HepG2 (cell line): Measurements from ENCODE around the gene MFSD2B. TPM values are rescaled to one million over a fixed set of nuclear protein-coding genes. Genes with fewer than 3 reads are reported as not detected.

Experiments used
- CCDC6 ChIP-seq: sonication (generic); formaldehyde crosslinking; IDR thresholded peaks from 2 replicates; pipeline ENCODE4 v1.8.1; 2022; ENCODE audit warnings: mild to moderate bottlenecking, missing genetic modification reagents, moderate library complexity
- FOXC1 ChIP-seq: sonication (generic); formaldehyde crosslinking; IDR thresholded peaks from 2 replicates; pipeline ENCODE4 v1.8.0; 2022; ENCODE audit warnings: mild to moderate bottlenecking, missing genetic modification reagents, borderline replicate concordance
- FOXK1 ChIP-seq: sonication (generic); formaldehyde crosslinking; IDR thresholded peaks from 2 replicates; pipeline ENCODE4 v1.4.0; 2020; ENCODE audit warnings: low read depth, missing genetic modification reagents, borderline replicate concordance
- FUBP1 ChIP-seq: sonication (generic); formaldehyde crosslinking; IDR thresholded peaks from 2 replicates; pipeline ENCODE4 v1.5.1; 2020; ENCODE audit warnings: missing genetic modification reagents, mild to moderate bottlenecking, borderline replicate concordance
- GPBP1L1 ChIP-seq: sonication (generic); formaldehyde crosslinking; IDR thresholded peaks from 2 replicates; pipeline ENCODE4 v1.5.0; 2020; ENCODE audit warnings: mild to moderate bottlenecking, missing genetic modification reagents
- GTF2F1 ChIP-seq: fragments of 150-350 bp; IDR thresholded peaks from 2 replicates; pipeline ENCODE4 v1.6.1; 2014; ENCODE audit warnings: low read length
- HNRNPUL1 ChIP-seq: fragments of 200-400 bp; formaldehyde crosslinking; IDR thresholded peaks from 2 replicates; pipeline ENCODE4 v1.6.1; 2017; ENCODE audit warnings: low read depth, mild to moderate bottlenecking, low read length, moderate library complexity
- KIAA2018 ChIP-seq: sonication (generic); formaldehyde crosslinking; IDR thresholded peaks from 2 replicates; pipeline ENCODE4 v1.5.0; 2020; ENCODE audit warnings: mild to moderate bottlenecking, missing genetic modification reagents, borderline replicate concordance
- MED1 ChIP-seq: sonication (generic); formaldehyde crosslinking; IDR thresholded peaks from 2 replicates; pipeline ENCODE4 v1.4.0; 2020; ENCODE audit warnings: missing genetic modification reagents
- RORA ChIP-seq: sonication (generic); formaldehyde crosslinking; IDR thresholded peaks from 2 replicates; pipeline ENCODE4 v1.5.0; 2020; ENCODE audit warnings: mild to moderate bottlenecking, missing genetic modification reagents, moderate library complexity
- SALL2 ChIP-seq: sonication (generic); formaldehyde crosslinking; IDR thresholded peaks from 2 replicates; pipeline ENCODE4 v1.8.1; 2023; ENCODE audit warnings: mild to moderate bottlenecking, missing genetic modification reagents, inconsistent platforms
- SMAD1 ChIP-seq: sonication (generic); formaldehyde crosslinking; IDR thresholded peaks from 2 replicates; pipeline ENCODE4 v1.4.0; 2020; ENCODE audit warnings: missing genetic modification reagents, low read depth, mild to moderate bottlenecking, borderline replicate concordance
- SMYD3 ChIP-seq: sonication (generic); formaldehyde crosslinking; IDR thresholded peaks from 2 replicates; pipeline ENCODE4 v1.8.1; 2023; ENCODE audit warnings: mild to moderate bottlenecking, missing genetic modification reagents
- SRSF4 ChIP-seq: fragments of 200-400 bp; formaldehyde crosslinking; IDR thresholded peaks from one replicate; pipeline ENCODE4 v1.6.1; 2018; ENCODE audit warnings: mild to moderate bottlenecking, low read depth, low read length, moderate library complexity; ENCODE audit not compliant: poor library complexity, severe bottlenecking
- ZFP82 ChIP-seq: sonication (generic); formaldehyde crosslinking; IDR thresholded peaks from 2 replicates; pipeline ENCODE4 v1.5.1; 2020; ENCODE audit warnings: mild to moderate bottlenecking, missing genetic modification reagents, borderline replicate concordance
- ZNF501 ChIP-seq: sonication (generic); formaldehyde crosslinking; IDR thresholded peaks from 2 replicates; pipeline ENCODE4 v1.5.1; 2020; ENCODE audit warnings: mild to moderate bottlenecking, moderate library complexity, missing genetic modification reagents
- ZNF562 ChIP-seq: sonication (generic); formaldehyde crosslinking; IDR thresholded peaks from 2 replicates; pipeline ENCODE4 v1.8.0; 2022; ENCODE audit warnings: missing genetic modification reagents, borderline replicate concordance
- ZNF570 ChIP-seq: sonication (generic); formaldehyde crosslinking; IDR thresholded peaks from 2 replicates; pipeline ENCODE4 v1.4.0; 2020; ENCODE audit warnings: mild to moderate bottlenecking, missing genetic modification reagents, borderline replicate concordance
- ZNF816 ChIP-seq: sonication (generic); formaldehyde crosslinking; IDR thresholded peaks from 2 replicates; pipeline ENCODE4 v1.8.0; 2022; ENCODE audit warnings: missing genetic modification reagents, mild to moderate bottlenecking, borderline replicate concordance
- ZSCAN12 ChIP-seq: sonication (generic); formaldehyde crosslinking; IDR thresholded peaks from 2 replicates; pipeline ENCODE4 v1.9.0; 2021; ENCODE audit warnings: mild to moderate bottlenecking, missing genetic modification reagents
- polyA plus RNA-seq, 8 experiments: library from polyadenylated mRNA; depleted of rRNA in 3 of 8; stranded (reverse) in 7 of 8; unstranded in 1 of 8; fragments of >200 nt; fragmentation: Illumina TruSeq in 4 of 8; extraction: Trizol in 4 of 8; gene quantifications; 2 replicates each; pipeline versions ENCODE4 v1.2.1 to v1.2.3, GENCODE V29; 2011 to 2016; ENCODE audit warnings: low read depth in 4 of 8, missing spikeins in 1 of 8, mixed read lengths in 1 of 8; ENCODE audit not compliant: insufficient read depth in 1 of 8
- total RNA-seq, 5 experiments: library from RNA; depleted of rRNA; stranded (reverse); fragments of >200 nt; fragmentation: Illumina TruSeq; extraction: Trizol; gene quantifications; 2 replicates each; pipeline ENCODE4 v1.2.3, GENCODE V29; 2016; ENCODE audit warnings: low read depth in 1 of 5

The MFSD2B gene
- total and polyA plus RNA-seq, 2 of the 13 experiments (the other 11 are each of a cell fraction or from before 2014, with no cell fraction given): 0.21 to 0.93 TPM

- TF ChIP-seq ZFP82 (CRISPR knock-in tag) (no peak), ZSCAN12 (CRISPR knock-in tag) (no peak), SMYD3 (no peak), ZNF562 (no peak), GTF2F1 (no peak), FOXC1 (CRISPR knock-in tag) (no peak), FUBP1 (CRISPR knock-in tag) (no peak), GPBP1L1 (no peak), SMAD1 (CRISPR knock-in tag) (no peak), FOXK1 (CRISPR knock-in tag) (no peak), ZNF501 (no peak), SALL2 (CRISPR knock-in tag) (peak; percentile 57; the same call in 1 of the 2 replicates), ZNF570 (no peak), ZNF816 (CRISPR knock-in tag) (no peak), SRSF4 (no peak), MED1 (CRISPR knock-in tag) (0 out of 2 replicates have a peak, but pooled peaks have one; percentile 8), RORA (CRISPR knock-in tag) (no peak), HNRNPUL1 (no peak), KIAA2018 (no peak), CCDC6 (CRISPR knock-in tag) (no peak)
These were observed 6.5 kb downstream of the MFSD2B start (continued) for GRCh38 chr2:24016376-24016761.
